Caco-2 (cell line): ENCODE data around the gene MCC. TPM values are rescaled to one million over a fixed set of nuclear protein-coding genes. Genes with fewer than 3 reads are reported as not detected.

Experiments
- BruUV-seq: library from RNA; stranded (reverse); fragments of 400-500 nt; replicated peaks from 2 replicates; lab custom pipeline; 2021; lab: Mats Ljungman, UMichigan
- CTCF ChIA-PET: fragments of 300-600 bp; sonication (Branson Sonifier 250); formaldehyde crosslinking; loops from one replicate; lab custom pipeline; 2022; ENCODE audit warnings: antibody characterized with exemption; lab: Charles Lee
- POLR2A ChIA-PET: fragments of 300-600 bp; sonication (Branson Sonifier 250); formaldehyde crosslinking; loops from one replicate; lab custom pipeline; 2022; ENCODE audit warnings: antibody characterized with exemption; lab: Charles Lee
- DNase-seq, 2 experiments: peaks; one replicate each; pipeline versions ENCODE4 v3.0.0 to v3.0.0-alpha.2; 2020 to 2022
- H3K27me3 ChIP-seq: replicated peaks from 2 replicates; pipeline ENCODE4 v1.6.0; 2011; ENCODE audit warnings: low read length; ENCODE audit not compliant: control insufficient read depth, insufficient read depth
- H3K36me3 ChIP-seq: 2 replicates; pipeline ENCODE4 v1.5.1; 2011; ENCODE audit warnings: low read length; ENCODE audit not compliant: control insufficient read depth, insufficient read depth
- H3K4me1 ChIP-seq: fragments of 250-450 bp; sonication (Bioruptor Pico); 2 replicates; pipeline ENCODE4 v1.5.1; 2020; ENCODE audit warnings: mild to moderate bottlenecking
- H3K4me3 ChIP-seq: 2 replicates; pipeline ENCODE4 v1.5.1; 2011; ENCODE audit warnings: low read depth, mild to moderate bottlenecking, control low read depth, low read length
- H3K9me3 ChIP-seq: fragments of 250-450 bp; sonication (Bioruptor Pico); 2 replicates; pipeline ENCODE4 v1.5.1; 2020; ENCODE audit warnings: mild to moderate bottlenecking, moderate library complexity
- H3K27ac Mint-ChIP-seq: one replicate; pipeline ENCODE4 v1.8.0; 2022; ENCODE audit warnings: mixed read lengths; ENCODE audit not compliant: unreplicated experiment
- H3K27me3 Mint-ChIP-seq: one replicate; pipeline ENCODE4 v1.8.0; 2022; ENCODE audit warnings: mixed read lengths; ENCODE audit not compliant: insufficient read depth, unreplicated experiment
- H3K36me3 Mint-ChIP-seq: one replicate; pipeline ENCODE4 v1.8.0; 2022; ENCODE audit warnings: mild to moderate bottlenecking, mixed read lengths; ENCODE audit not compliant: insufficient read depth, unreplicated experiment
- H3K4me1 Mint-ChIP-seq: one replicate; pipeline ENCODE4 v1.8.0; 2022; ENCODE audit warnings: low read depth, mixed read lengths; ENCODE audit not compliant: unreplicated experiment
- H3K4me3 Mint-ChIP-seq: one replicate; pipeline ENCODE4 v1.8.0; 2022; ENCODE audit warnings: mild to moderate bottlenecking, moderate library complexity, mixed read lengths; ENCODE audit not compliant: unreplicated experiment
- H3K9me3 Mint-ChIP-seq: one replicate; pipeline ENCODE4 v1.8.0; 2022; ENCODE audit warnings: mixed read lengths; ENCODE audit not compliant: unreplicated experiment
- CTCF ChIP-seq, 2 experiments: fragments of 200-600 bp in 1 of 2; IDR thresholded peaks; 1 replicate in 1 of 2; 2 replicates in 1 of 2; pipeline versions ENCODE4 v1.5.1 to v1.8.0; 2011 to 2022; ENCODE audit warnings: antibody characterized with exemption in 1 of 2, control low read depth in 1 of 2, inconsistent platforms in 1 of 2, low read depth in 1 of 2, low read length in 1 of 2, mild to moderate bottlenecking in 1 of 2, moderate library complexity in 1 of 2; ENCODE audit not compliant: insufficient read depth in 1 of 2, severe bottlenecking in 1 of 2, unreplicated experiment in 1 of 2
- intact Hi-C: fragments of 100-400 bp; cut with micrococcal nuclease; formaldehyde crosslinking; loops from one replicate; pipeline ENCODE4 v1.10.0; 2022; ENCODE audit not compliant: unreplicated experiment
- total RNA-seq: library from RNA; stranded (reverse); gene quantifications from 2 replicates; pipeline ENCODE4 v1.2.3, GENCODE V29; 2022

Gene MCC
- total RNA-seq, 1 experiment from 2014 or later: 0.09 TPM

GRCh38 chr5:113253037-113253436, 235.2 kb downstream of the MCC start:
- Mint-ChIP-seq H3K36me3 (no peaks in the 10 kb centered on the region), H3K27ac (no peak overlapping the region), H3K9me3 (no peaks in the 10 kb centered on the region), H3K4me1 (no peaks in the 10 kb centered on the region), H3K27me3 (peaks cover 28% of the 10 kb centered on the region), H3K4me3 (no peak overlapping the region)
- H3K36me3 ChIP-seq: no peaks in the 10 kb centered on the region
- H3K4me3 ChIP-seq: no peak overlapping the region
- intact Hi-C loops: no loop called here
- TF ChIP-seq CTCF (IDR thresholded peaks at IDR 0.05; ENCODE audit: insufficient read depth in 1 of 2, low read depth in 1 of 2, low read length in 1 of 2, severe bottlenecking in 1 of 2, unreplicated experiment in 1 of 2): no peak
- H3K9me3 ChIP-seq: no peaks in the 10 kb centered on the region
- no peak for DNase-seq
- ChIA-PET POLR2A (no interaction called here), CTCF (no interaction called here)
- no peaks in the 10 kb centered on the region for H3K27me3 ChIP-seq
- no TSS peak for BruUV-seq
- H3K4me1 ChIP-seq: no peaks in the 10 kb centered on the region

- Histone ChIP-seq H3K36me3 (no peaks in the 10 kb centered on the region), H3K4me3 (no peak overlapping the region), H3K27me3 (no peaks in the 10 kb centered on the region), H3K4me1 (no peaks in the 10 kb centered on the region), H3K9me3 (no peaks in the 10 kb centered on the region)
- TF ChIP-seq CTCF (IDR thresholded peaks at IDR 0.05; ENCODE audit: insufficient read depth in 1 of 2, low read depth in 1 of 2, low read length in 1 of 2, severe bottlenecking in 1 of 2, unreplicated experiment in 1 of 2): no peak
- BruUV-seq: no TSS peak
- Mint-ChIP-seq H3K27me3 (peaks cover 28% of the 10 kb centered on the region), H3K36me3 (no peaks in the 10 kb centered on the region), H3K4me1 (no peaks in the 10 kb centered on the region), H3K4me3 (no peak overlapping the region), H3K27ac (no peak overlapping the region), H3K9me3 (no peaks in the 10 kb centered on the region)
- DNase-seq: no peak
- ChIA-PET CTCF (no interaction called here), POLR2A (no interaction called here)
- intact Hi-C loops: no loop called here
Measured at GRCh38 chr5:113252066-113252465, 236.2 kb downstream of the MCC start.

- no peak for TF ChIP-seq CTCF (IDR thresholded peaks at IDR 0.05; ENCODE audit: insufficient read depth in 1 of 2, low read depth in 1 of 2, low read length in 1 of 2, severe bottlenecking in 1 of 2, unreplicated experiment in 1 of 2)
- ChIA-PET POLR2A (no interaction called here), CTCF (no interaction called here)
- Histone ChIP-seq H3K4me3 (no peak overlapping the region), H3K27me3 (no peaks in the 10 kb centered on the region), H3K36me3 (no peaks in the 10 kb centered on the region), H3K9me3 (no peaks in the 10 kb centered on the region), H3K4me1 (no peaks in the 10 kb centered on the region)
- H3K27ac Mint-ChIP-seq: no peak overlapping the region
- no TSS peak for BruUV-seq
- no peak overlapping the region for H3K4me3 Mint-ChIP-seq
- H3K36me3 Mint-ChIP-seq: no peaks in the 10 kb centered on the region
- intact Hi-C loops: no loop called here
- H3K27me3 Mint-ChIP-seq: peaks cover 36% of the 10 kb centered on the region
- no peaks in the 10 kb centered on the region for H3K4me1 Mint-ChIP-seq
- no peaks in the 10 kb centered on the region for H3K9me3 Mint-ChIP-seq
- no peak for DNase-seq
Measured at GRCh38 chr5:113250341-113250953, 237.8 kb downstream of the MCC start.
